MCF 10A (cell line): ENCODE results near the gene MLC1. TPM values are rescaled to one million over a fixed set of nuclear protein-coding genes. Genes with fewer than 3 reads are reported as not detected.

Experiments used
- BruUV-seq: library from RNA; stranded (reverse); fragments of 400-500 nt; replicated peaks from 2 replicates; lab custom pipeline; 2021; lab: Mats Ljungman, UMichigan
- CTCF ChIA-PET: fragments of 300-600 bp; sonication (Branson Sonifier 250); formaldehyde crosslinking; extraction: SDS; loops from one replicate; lab custom pipeline; 2021; ENCODE audit warnings: antibody characterized with exemption, inconsistent platforms; lab: Yijun Ruan, JAX
- POLR2A ChIA-PET: fragments of 300-600, 350-650 bp; sonication (Branson Sonifier 250); formaldehyde crosslinking; extraction: SDS; loops from one replicate; lab custom pipeline; 2020; ENCODE audit warnings: antibody characterized with exemption, inconsistent platforms; lab: Yijun Ruan, JAX
- DNase-seq: peaks from one replicate; pipeline ENCODE4 v3.0.0-alpha.2; 2018; ENCODE audit not compliant: unreplicated experiment
- H3K27ac Mint-ChIP-seq: one replicate; pipeline ENCODE4 v1.8.0; 2022; ENCODE audit warnings: mild to moderate bottlenecking, low read depth, mixed read lengths; ENCODE audit not compliant: unreplicated experiment
- H3K27me3 Mint-ChIP-seq: one replicate; pipeline ENCODE4 v1.8.0; 2022; ENCODE audit warnings: mixed read lengths; ENCODE audit not compliant: insufficient read depth, unreplicated experiment
- H3K36me3 Mint-ChIP-seq: one replicate; pipeline ENCODE4 v1.8.0; 2022; ENCODE audit warnings: mild to moderate bottlenecking, moderate library complexity, mixed read lengths; ENCODE audit not compliant: insufficient read depth, unreplicated experiment
- H3K4me1 Mint-ChIP-seq: one replicate; pipeline ENCODE4 v1.8.0; 2022; ENCODE audit warnings: mixed read lengths; ENCODE audit not compliant: insufficient read depth, unreplicated experiment
- H3K4me3 Mint-ChIP-seq: one replicate; pipeline ENCODE4 v1.8.0; 2022; ENCODE audit warnings: mild to moderate bottlenecking, moderate library complexity, mixed read lengths; ENCODE audit not compliant: unreplicated experiment
- H3K9me3 Mint-ChIP-seq: one replicate; pipeline ENCODE4 v1.8.0; 2022; ENCODE audit warnings: mixed read lengths; ENCODE audit not compliant: unreplicated experiment
- intact Hi-C: fragments of 100-400 bp; cut with micrococcal nuclease; formaldehyde crosslinking; loops from 2 replicates; pipeline ENCODE4 v1.14.1; 2022
- total RNA-seq: library from RNA; stranded (reverse); gene quantifications from 2 replicates; pipeline ENCODE4 v1.2.3, GENCODE V29; 2022
- TF ChIP-seq, protein P1 (sequence below): fragments of 200-600 bp; IDR thresholded peaks from one replicate; pipeline ENCODE4 v1.8.0; 2022; ENCODE audit warnings: antibody characterized with exemption, mild to moderate bottlenecking; ENCODE audit not compliant: unreplicated experiment

MLC1 gene
- total RNA-seq, 1 experiment from 2014 or later = not detected

GRCh38 chr22:50016308-50016987, 68.8 kb downstream of the MLC1 start:
- no peak for DNase-seq
- Mint-ChIP-seq H3K9me3 (no peaks in the 10 kb centered on the region), H3K27ac (no peak overlapping the region), H3K4me1 (no peaks in the 10 kb centered on the region), H3K36me3 (no peaks in the 10 kb centered on the region), H3K27me3 (no peaks in the 10 kb centered on the region), H3K4me3 (no peak overlapping the region)
- TF ChIP-seq, protein P1, sequence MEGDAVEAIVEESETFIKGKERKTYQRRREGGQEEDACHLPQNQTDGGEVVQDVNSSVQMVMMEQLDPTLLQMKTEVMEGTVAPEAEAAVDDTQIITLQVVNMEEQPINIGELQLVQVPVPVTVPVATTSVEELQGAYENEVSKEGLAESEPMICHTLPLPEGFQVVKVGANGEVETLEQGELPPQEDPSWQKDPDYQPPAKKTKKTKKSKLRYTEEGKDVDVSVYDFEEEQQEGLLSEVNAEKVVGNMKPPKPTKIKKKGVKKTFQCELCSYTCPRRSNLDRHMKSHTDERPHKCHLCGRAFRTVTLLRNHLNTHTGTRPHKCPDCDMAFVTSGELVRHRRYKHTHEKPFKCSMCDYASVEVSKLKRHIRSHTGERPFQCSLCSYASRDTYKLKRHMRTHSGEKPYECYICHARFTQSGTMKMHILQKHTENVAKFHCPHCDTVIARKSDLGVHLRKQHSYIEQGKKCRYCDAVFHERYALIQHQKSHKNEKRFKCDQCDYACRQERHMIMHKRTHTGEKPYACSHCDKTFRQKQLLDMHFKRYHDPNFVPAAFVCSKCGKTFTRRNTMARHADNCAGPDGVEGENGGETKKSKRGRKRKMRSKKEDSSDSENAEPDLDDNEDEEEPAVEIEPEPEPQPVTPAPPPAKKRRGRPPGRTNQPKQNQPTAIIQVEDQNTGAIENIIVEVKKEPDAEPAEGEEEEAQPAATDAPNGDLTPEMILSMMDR = no peak
- no TSS peak for BruUV-seq
- intact Hi-C loops = no loop called here
- CTCF ChIA-PET = interaction anchor here (1.2 to 1.8 kb wide), 2 partner anchors 11 to 86 kb away, joined by 3 to 6 read pairs; no protein-coding TSS in a partner anchor
- POLR2A ChIA-PET = no interaction called here

DNA sequence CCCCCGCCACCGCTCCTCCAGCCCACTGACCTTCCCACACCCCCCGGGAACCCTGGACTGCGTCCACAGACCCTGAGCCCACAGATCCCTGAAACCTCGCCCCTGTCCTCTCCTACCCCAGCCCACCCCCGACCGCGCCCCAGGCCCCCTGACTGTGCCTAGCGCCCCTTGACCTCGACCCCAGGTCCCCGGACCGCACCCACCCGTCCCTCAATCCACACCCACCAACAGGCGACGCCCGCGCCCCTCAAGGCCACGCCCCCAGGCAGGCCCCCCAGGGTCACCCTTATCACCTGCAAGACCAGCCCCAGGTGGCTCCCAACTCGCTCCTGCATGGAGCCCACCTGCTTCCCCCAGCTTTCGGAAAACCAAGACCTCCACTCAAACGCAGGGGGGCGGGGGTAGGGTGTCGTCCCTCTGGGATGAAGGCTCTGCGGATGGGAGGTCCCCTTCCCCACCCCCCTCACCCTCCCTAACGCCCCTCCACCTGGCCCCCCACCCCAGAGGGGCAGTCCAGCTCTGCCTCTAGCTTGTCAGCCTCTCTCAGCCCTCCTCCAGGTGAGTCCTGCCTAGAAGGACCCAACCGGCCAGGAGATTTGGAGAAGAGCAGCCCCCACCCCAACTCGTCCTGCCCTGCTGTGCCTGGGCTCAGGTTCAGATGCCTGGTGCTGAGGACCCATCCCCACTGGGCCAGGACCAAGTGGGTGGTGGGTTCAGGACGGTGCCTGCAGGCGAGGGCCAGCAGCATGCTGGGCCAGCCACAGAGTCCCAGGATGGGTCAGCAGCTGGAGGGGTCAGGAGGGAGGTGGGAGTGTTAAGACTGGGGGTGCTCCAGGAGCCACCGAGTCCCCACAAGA, 69.5 kb downstream of the MLC1 start:
- Mint-ChIP-seq H3K27ac (no peak overlapping the region), H3K27me3 (no peaks in the 10 kb centered on the region), H3K36me3 (no peaks in the 10 kb centered on the region), H3K4me3 (no peak overlapping the region), H3K9me3 (no peaks in the 10 kb centered on the region), H3K4me1 (no peaks in the 10 kb centered on the region)
- DNase-seq = no peak
- POLR2A ChIA-PET = no interaction called here
- BruUV-seq = no TSS peak
- TF ChIP-seq, protein P1 = no peak
- CTCF ChIA-PET = interaction anchor here (1.2 kb wide), 1 partner anchor 86 kb away, joined by 3 read pairs; no protein-coding TSS in a partner anchor
- intact Hi-C loops = no loop called here

GRCh38 chr22:50014655-50015401, 70.4 kb downstream of the MLC1 start:
- TF ChIP-seq, protein P1 = no peak
- H3K9me3 Mint-ChIP-seq = no peaks in the 10 kb centered on the region
- H3K27ac Mint-ChIP-seq = no peak overlapping the region
- no peaks in the 10 kb centered on the region for H3K4me1 Mint-ChIP-seq
- BruUV-seq = no TSS peak
- H3K27me3 Mint-ChIP-seq = no peaks in the 10 kb centered on the region
- intact Hi-C loops = no loop called here
- H3K4me3 Mint-ChIP-seq = no peak overlapping the region
- ChIA-PET CTCF (no interaction called here), POLR2A (no interaction called here)
- DNase-seq = no peak
- no peaks in the 10 kb centered on the region for H3K36me3 Mint-ChIP-seq
